Coronary artery (tissue), 2 donors: Measurements from ENCODE around the gene CCND2.

Experiments
- DNase-seq: peaks from one replicate; pipeline ENCODE4 v3.0.0-alpha.2; 2017; ENCODE audit warnings: low spot score
- H3K27ac ChIP-seq, 2 donors: fragments of 200-600 bp; sonication (generic); one replicate each; pipeline ENCODE4 v1.5.1; 2016 to 2019
- H3K4me3 ChIP-seq: fragments of 200-600 bp; sonication (generic); 2 replicates; pipeline ENCODE4 v1.5.1; 2016; ENCODE audit warnings: mild to moderate bottlenecking, moderate library complexity
- CTCF ChIP-seq: fragments of 200-600 bp; sonication (generic); IDR thresholded peaks from one replicate; pipeline ENCODE4 v1.5.1; 2019; ENCODE audit warnings: antibody characterized with exemption

Gene CCND2

GRCh38 chr12:4277205-4277543, 3.6 kb downstream of the CCND2 start:
- peak overlapping the region; percentile 96 for H3K4me3 ChIP-seq
- peak overlapping the region in 1 of 2 donors; percentile 15 for H3K27ac ChIP-seq
- no peak for DNase-seq
- no peak for TF ChIP-seq CTCF

GRCh38 chr12:4277857-4278256, 4.3 kb downstream of the CCND2 start:
- TF ChIP-seq CTCF, result no peak
- Histone ChIP-seq H3K4me3 (no peak overlapping the region), H3K27ac (peak overlapping the region in 1 of 2 donors; percentile 15)
- DNase-seq, result no peak

GRCh38 chr12:4278329-4279197, 5.0 kb downstream of the CCND2 start:
- no peak for TF ChIP-seq CTCF
- DNase-seq, result peak; percentile 73
- no peak overlapping the region for H3K4me3 ChIP-seq
- H3K27ac ChIP-seq, result peak overlapping the region in 1 of 2 donors; percentile 14

GRCh38 chr12:4279198-4279690, 5.7 kb downstream of the CCND2 start:
- no peak overlapping the region for H3K27ac ChIP-seq

GRCh38 chr12:4280351-4281163, 7.0 kb downstream of the CCND2 start:
- H3K4me3 ChIP-seq, result peak overlapping the region; percentile 19
- no peak for TF ChIP-seq CTCF
- H3K27ac ChIP-seq, result peak overlapping the region in 1 of 2 donors; percentile 67
- peak; percentile 73 for DNase-seq

More at GRCh38 chr12:4279198-4279690, 5.7 kb downstream of the CCND2 start:
- no peak for DNase-seq
- H3K4me3 ChIP-seq, result no peak overlapping the region
- no peak for TF ChIP-seq CTCF

GRCh38 chr12:4281173-4281654, 7.7 kb downstream of the CCND2 start:
- DNase-seq, result peak; percentile 62
- H3K4me3 ChIP-seq, result no peak overlapping the region
- TF ChIP-seq CTCF, result no peak
- peak overlapping the region in 1 of 2 donors; percentile 67 for H3K27ac ChIP-seq
